K562 (cell line): ENCODE results near the gene ANO8. TPM values are rescaled to one million over a fixed set of nuclear protein-coding genes. Genes with fewer than 3 reads are reported as not detected.

ENCODE experiments used
- BCOR ChIP-seq: fragments of 450-650 bp; IDR thresholded peaks from 2 replicates; pipeline ENCODE4 v1.6.1; 2016
- BHLHE40 ChIP-seq: IDR thresholded peaks from 2 replicates; pipeline ENCODE4 v1.6.1; 2011; ENCODE audit warnings: low read length, improper control_type of control experiment
- CHCHD3 ChIP-seq: fragments of 250-450 bp; sonication (Bioruptor Pico); IDR thresholded peaks from 2 replicates; pipeline ENCODE4 v2.1.2; 2022; ENCODE audit warnings: mild to moderate bottlenecking
- ELF4 ChIP-seq: fragments of 450-650 bp; formaldehyde crosslinking; IDR thresholded peaks from 2 replicates; pipeline ENCODE4 v1.4.0; 2022; ENCODE audit warnings: missing genetic modification characterization
- ESRRA ChIP-seq: fragments of 450-650 bp; IDR thresholded peaks from 2 replicates; pipeline ENCODE4 v1.6.1; 2014; ENCODE audit warnings: low read depth, mild to moderate bottlenecking, moderate library complexity, borderline replicate concordance
- HEY1 ChIP-seq: fragments of 250-450 bp; sonication (Bioruptor Pico); IDR thresholded peaks from 2 replicates; pipeline ENCODE4 v1.5.0; 2020; ENCODE audit warnings: mild to moderate bottlenecking, moderate library complexity, borderline replicate concordance
- JUN ChIP-seq, 2 experiments: sonication (generic) in 1 of 2; formaldehyde crosslinking in 1 of 2; IDR thresholded peaks; 2 replicates each; pipeline versions ENCODE4 v1.6.1 to v1.8.0; 2012 to 2022; ENCODE audit warnings: borderline replicate concordance in 2 of 2, mild to moderate bottlenecking in 2 of 2, improper control_type of control experiment in 1 of 2, low read depth in 1 of 2, low read length in 1 of 2, missing genetic modification reagents in 1 of 2
- NKRF ChIP-seq: fragments of 450-650 bp; IDR thresholded peaks from 2 replicates; pipeline ENCODE4 v1.6.1; 2016; ENCODE audit warnings: borderline replicate concordance
- NRF1 ChIP-seq, 2 experiments: fragments of 450-650 bp; IDR thresholded peaks in 1 of 2; conservative IDR thresholded peaks in 1 of 2; 2 replicates each; pipeline ENCODE4 v1.6.1; 2014; ENCODE audit warnings: mild to moderate bottlenecking in 2 of 2
- PHB ChIP-seq: fragments of 250-450 bp; sonication (Bioruptor Pico); IDR thresholded peaks from 2 replicates; pipeline ENCODE4 v1.5.0; 2021
- SIX5 ChIP-seq, 2 experiments: IDR thresholded peaks; 2 replicates each; pipeline ENCODE4 v1.6.1; 2011; ENCODE audit warnings: low read length in 2 of 2, borderline replicate concordance in 1 of 2, low read depth in 1 of 2, mild to moderate bottlenecking in 1 of 2, moderate library complexity in 1 of 2; ENCODE audit not compliant: insufficient read depth in 1 of 2
- SP1 ChIP-seq: sonication (generic); formaldehyde crosslinking; IDR thresholded peaks from 2 replicates; pipeline ENCODE4 v1.8.1; 2022; ENCODE audit warnings: mild to moderate bottlenecking, missing genetic modification reagents
- TCF3 ChIP-seq: sonication (generic); formaldehyde crosslinking; IDR thresholded peaks from 2 replicates; pipeline ENCODE4 v1.4.0; 2020; ENCODE audit warnings: mild to moderate bottlenecking, missing genetic modification reagents
- TCF7L2 ChIP-seq: fragments of 150-350 bp; IDR thresholded peaks from 2 replicates; pipeline ENCODE4 v1.6.1; 2016; ENCODE audit warnings: low read depth, mild to moderate bottlenecking, low read length, moderate library complexity
- ZEB2 ChIP-seq: fragments of 450-650 bp; IDR thresholded peaks from 2 replicates; pipeline ENCODE4 v1.6.1; 2016
- ZNF282 ChIP-seq: sonication (generic); formaldehyde crosslinking; IDR thresholded peaks from 2 replicates; pipeline ENCODE4 v1.8.1; 2023; ENCODE audit warnings: missing genetic modification reagents
- ZNF609 ChIP-seq: sonication (generic); formaldehyde crosslinking; IDR thresholded peaks from 2 replicates; pipeline ENCODE4 v1.8.1; 2023; ENCODE audit warnings: missing genetic modification reagents, mild to moderate bottlenecking, borderline replicate concordance
- ZNF639 ChIP-seq, 2 experiments: fragments of 200-800 bp in 1 of 2; sonication (Bioruptor generic) in 1 of 2; sonication (generic) in 1 of 2; formaldehyde crosslinking in 1 of 2; IDR thresholded peaks in 1 of 2; conservative IDR thresholded peaks in 1 of 2; 2 replicates each; pipeline versions ENCODE4 v1.5.0 to v1.6.1; 2016 to 2020; ENCODE audit warnings: missing compliant biosample characterization in 1 of 2, missing genetic modification characterization in 1 of 2, missing genetic modification reagents in 1 of 2
- ZNF830 ChIP-seq: fragments of 250-450 bp; sonication (Bioruptor Pico); IDR thresholded peaks from 2 replicates; pipeline ENCODE4 v1.5.0; 2021; ENCODE audit warnings: mild to moderate bottlenecking
- polyA plus RNA-seq, 8 experiments: library from polyadenylated mRNA; depleted of rRNA in 4 of 8; stranded (reverse) in 5 of 8; unstranded in 3 of 8; fragments of >200 nt; fragmentation: Nextera tagmentation in 2 of 8; fragmentation: Illumina TruSeq in 1 of 8; extraction: Ambion mirVana in 2 of 8; extraction: Trizol in 1 of 8; gene quantifications; 2 replicates each; pipeline versions ENCODE4 v1.2.1 to v1.2.3, GENCODE V29; 2011 to 2014; ENCODE audit warnings: inconsistent platforms in 1 of 8, missing spikeins in 1 of 8
- total RNA-seq, 7 experiments: library from RNA; depleted of rRNA in 6 of 7; stranded (reverse); fragments of >200 nt in 6 of 7; fragmentation: Illumina TruSeq in 2 of 7; extraction: Trizol in 2 of 7; gene quantifications; 2 replicates each; pipeline versions ENCODE4 v1.2.1 to v1.2.3, GENCODE V29; 2011 to 2021; ENCODE audit warnings: low replicate concordance in 1 of 7

The ANO8 gene
- total and polyA plus RNA-seq, 9 of the 15 experiments (the other 6 are each of a cell fraction or from before 2014, with no cell fraction given) = 0.07 to 7.6 (median 2.3) TPM; not detected in 1

- peak; percentile 26; the same call in 1 of the 2 replicates for TF ChIP-seq ZNF609 (CRISPR knock-in tag)
- no peak for TF ChIP-seq CHCHD3
- peak; percentile 81 for TF ChIP-seq BHLHE40
- peak; percentile 29; the same call in 1 of the 2 replicates for TF ChIP-seq JUN (IDR thresholded peaks at IDR 0.05; ENCODE audit: borderline replicate concordance, low read depth, low read length)
- TF ChIP-seq JUN (CRISPR knock-in tag; IDR thresholded peaks at IDR 0.05; ENCODE audit: borderline replicate concordance) = no peak
- TF ChIP-seq BCOR = peak; percentile 89
- peak; percentile 78 for TF ChIP-seq ZEB2
- no peak for TF ChIP-seq TCF7L2
- TF ChIP-seq ESRRA = peak; percentile 98
- no peak; the same call in 1 of the 2 replicates for TF ChIP-seq NKRF
- no peak for TF ChIP-seq HEY1 (CRISPR knock-in tag)
- peak; percentile 75; the same call in 1 of the 2 replicates for TF ChIP-seq SP1 (CRISPR knock-in tag)
- TF ChIP-seq ZNF282 = no peak
- TF ChIP-seq TCF3 (CRISPR knock-in tag) = peak; percentile 68
- 0 out of 2 replicates have a peak, but pooled peaks have one; percentile 65 for TF ChIP-seq PHB (CRISPR knock-in tag)
- TF ChIP-seq ZNF830 = no peak
- 0 out of 4 replicates have a peak, but pooled peaks of 1 of the 2 experiments have one; percentile 30 for TF ChIP-seq ZNF639 (CRISPR knock-in tag; conservative IDR thresholded peaks at IDR 0.05 in 1 of 2, IDR thresholded peaks at IDR 0.05 in 1 of 2)
- TF ChIP-seq NRF1 (conservative IDR thresholded peaks at IDR 0.05 in 1 of 2, IDR thresholded peaks at IDR 0.05 in 1 of 2) = peak; percentile 98
- peak; percentile 42 to 49; a peak in 2 of 4 replicates for TF ChIP-seq SIX5 (IDR thresholded peaks at IDR 0.05; ENCODE audit: borderline replicate concordance in 1 of 2, insufficient read depth in 1 of 2, low read depth in 1 of 2, low read length in 2 of 2)
- no peak for TF ChIP-seq ELF4 (CRISPR knock-in tag)
Observed at GRCh38 chr19:17305517-17306284, 29.0 kb downstream of the ANO8 start, which contains the start of gene MRPL34 (continued).
